Measurements from ENCODE around the gene PSIP1.
A peak's percentile ranks its signal among the peaks of the same experiment; 100 is the strongest.
"Not testable (repeated sequence)": the region's sequence is repeated elsewhere in the genome, so short reads cannot be mapped to it uniquely, and the experiment has no call there.

Gene PSIP1

DNA sequence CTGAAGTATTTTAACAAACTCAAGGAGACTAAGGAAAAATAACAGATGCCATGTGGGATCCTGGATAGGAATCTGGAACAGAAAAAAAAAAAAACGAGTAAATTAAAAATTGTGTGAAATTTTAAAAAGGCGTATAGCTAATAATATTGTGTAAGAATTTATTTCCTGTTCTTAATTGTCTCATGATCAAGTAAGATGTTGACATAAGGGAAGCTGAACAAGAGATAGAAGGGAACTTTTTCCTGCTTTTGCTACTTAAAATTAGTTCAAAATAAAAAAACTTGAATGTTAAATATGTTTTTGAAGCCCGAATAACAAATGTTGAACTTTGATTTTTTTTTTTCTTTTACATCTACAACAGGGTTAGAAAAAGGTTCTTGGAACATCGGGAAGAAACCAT is 77.6 kb downstream of the PSIP1 start:
- DNase-seq (ENCODE audit: low spot score): no peak

DNA sequence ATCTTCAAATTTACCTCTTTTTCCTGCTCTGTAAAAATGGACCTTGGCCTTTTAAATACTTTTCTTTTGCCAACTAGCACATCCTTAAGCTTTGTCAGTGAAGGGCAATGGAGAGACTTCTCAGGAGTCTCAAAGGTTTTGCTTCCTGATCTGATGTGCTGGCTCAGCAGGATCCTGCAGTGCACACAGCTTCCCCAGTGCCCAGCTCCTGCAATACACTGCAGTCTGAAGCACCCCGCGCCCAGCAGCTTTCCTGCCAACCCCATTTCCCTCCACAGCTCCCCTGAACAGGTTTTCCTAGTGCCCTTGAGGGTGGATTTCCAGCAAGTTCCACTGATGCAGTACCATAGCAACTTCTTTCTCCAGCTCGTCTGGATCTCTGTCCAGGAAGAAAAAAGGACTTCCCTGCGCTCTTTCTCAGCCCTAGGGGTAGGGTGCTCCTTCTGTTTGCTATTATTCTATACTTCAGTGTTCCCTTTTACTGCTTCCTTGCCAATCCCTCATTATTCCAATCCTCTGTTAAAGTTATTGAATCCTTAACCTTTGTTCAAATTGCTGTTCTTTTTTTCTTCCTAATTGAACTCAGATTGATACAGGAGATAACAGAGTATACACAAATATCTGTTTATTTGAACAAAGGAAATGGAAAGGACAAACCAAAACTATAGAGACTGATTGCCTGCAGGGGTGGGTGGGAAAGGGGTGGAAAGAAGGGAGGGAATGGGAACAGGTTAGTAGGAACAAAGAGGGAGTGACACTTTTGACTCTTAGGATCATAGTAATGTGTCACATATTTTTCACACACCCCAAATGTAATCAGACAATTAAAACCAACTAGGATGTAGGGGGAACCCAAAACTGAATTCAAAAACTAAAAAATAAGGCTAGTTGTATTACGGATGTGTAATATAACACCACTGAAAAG is 79.6 kb downstream of the PSIP1 start:
- no peak for DNase-seq (ENCODE audit: low spot score)

DNA sequence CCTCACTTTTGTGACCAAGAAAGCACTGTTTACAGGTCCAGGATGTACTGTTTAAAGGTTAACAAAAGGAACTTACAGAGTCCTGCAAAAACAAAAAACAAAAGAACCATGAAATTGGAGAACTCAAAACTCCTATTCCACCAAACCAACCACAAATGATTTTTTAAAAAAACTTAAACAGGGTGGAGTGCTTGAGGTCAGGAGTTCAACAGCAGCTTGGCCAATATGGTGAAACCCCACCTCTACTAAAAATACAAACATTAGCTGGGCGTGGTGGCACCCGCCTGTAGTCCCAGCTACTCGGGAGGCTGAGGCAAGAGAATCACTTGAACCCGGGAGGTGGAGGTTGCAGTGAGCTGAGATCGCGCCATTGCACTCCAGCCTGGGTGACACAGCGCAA is 83.1 kb downstream of the PSIP1 start:
- not testable (repeated sequence) for DNase-seq (ENCODE audit: low spot score)

DNA sequence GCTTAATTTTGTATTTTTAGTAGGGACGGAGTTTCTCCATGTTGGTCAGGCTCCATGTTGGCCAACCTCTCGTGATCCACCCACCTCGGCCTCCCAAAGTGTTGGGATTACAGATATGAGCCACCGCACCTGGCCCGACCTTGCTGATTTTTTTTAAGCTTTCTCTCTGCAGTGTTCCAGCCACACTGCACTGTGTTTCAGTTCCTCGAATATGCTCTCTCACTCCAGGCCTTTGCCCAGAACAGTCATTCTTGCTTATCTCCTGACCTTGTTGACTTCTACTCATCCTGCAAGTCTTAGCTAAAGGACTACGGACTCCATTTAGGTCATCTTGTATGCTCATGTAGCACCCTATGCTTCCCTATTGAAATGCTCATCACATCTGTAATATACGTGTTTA is 84.8 kb downstream of the PSIP1 start:
- DNase-seq (ENCODE audit: low spot score): no peak

DNA sequence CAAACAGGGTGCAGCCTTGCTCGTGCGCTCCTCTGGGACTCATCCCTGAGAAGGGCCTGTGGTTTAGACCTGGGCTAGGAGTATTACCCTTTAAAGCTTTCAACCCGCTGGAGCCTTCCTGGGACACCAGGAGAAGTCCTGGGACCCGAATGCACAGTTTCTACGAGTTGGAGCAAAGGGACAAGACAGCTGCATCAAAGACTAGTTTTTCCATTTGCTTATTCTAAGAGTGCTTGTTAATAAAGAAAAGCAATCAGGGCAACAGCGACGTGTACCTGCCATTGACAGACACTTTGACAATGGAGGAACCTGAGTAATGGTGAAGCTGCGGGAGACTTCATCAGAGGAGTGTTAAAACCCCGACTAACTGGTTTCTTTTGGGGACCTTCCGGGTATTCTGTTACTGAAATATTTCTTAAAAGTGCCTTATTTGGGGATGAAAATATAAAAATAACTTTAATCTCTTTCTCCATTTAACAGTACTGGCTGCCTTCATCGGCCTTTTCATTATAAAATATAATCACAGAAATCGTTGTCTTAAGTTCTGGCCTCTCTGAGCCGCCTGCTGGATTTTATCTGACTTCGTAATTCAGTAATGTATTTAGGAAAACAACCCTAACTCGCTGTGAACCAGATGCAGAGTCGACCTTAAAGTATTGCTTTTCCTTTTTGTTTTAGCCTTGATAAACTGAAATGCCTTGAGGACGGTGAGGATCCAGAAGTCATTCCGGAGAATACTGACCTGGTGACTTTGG is 87.4 kb downstream of the PSIP1 start:
- no peak for DNase-seq (ENCODE audit: low spot score)

DNA sequence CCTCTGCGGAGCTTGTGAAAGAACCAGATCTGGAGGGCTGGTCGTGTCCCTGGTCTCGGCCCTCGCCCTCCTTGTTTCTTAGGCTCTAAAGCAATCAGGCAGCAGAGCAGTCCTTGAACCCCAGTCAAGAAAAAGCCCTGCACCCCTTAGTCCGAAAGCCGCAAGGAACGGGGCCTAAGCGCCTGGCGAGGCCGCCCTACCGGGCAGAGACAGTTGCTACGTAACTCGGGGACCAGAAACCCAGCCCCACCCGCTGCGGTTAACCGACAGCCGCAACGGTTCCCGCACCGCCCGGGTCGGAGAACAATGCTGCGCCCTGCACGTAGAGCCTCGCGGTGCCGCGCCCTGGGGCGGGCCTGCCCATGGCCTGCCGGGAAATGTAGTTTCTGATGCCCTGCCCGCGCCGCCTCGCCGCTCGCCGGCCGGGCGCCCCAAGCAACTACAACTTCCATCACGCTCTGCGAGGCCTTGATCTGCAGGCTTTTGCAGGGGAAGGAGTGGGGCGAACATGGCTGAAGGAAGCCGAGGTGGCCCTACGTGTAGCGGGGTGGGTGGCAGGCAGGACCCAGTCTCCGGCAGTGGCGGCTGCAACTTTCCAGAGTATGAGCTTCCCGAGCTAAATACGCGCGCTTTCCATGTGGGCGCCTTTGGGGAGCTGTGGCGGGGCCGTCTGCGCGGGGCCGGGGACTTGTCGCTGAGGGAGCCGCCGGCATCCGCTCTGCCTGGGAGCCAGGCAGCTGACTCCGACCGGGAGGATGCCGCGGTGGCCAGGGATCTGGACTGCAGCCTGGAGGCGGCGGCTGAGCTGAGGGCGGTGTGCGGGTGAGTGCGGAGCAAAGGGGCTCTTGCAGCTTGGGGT is 88.2 kb downstream of the PSIP1 start, which contains the start of gene SNAPC3:
Gene SNAPC3 (plus strand): TSS at position 505 of the 859 bp plus-strand sequence. CDS start 4 bp downstream, at position 509.
- DNase-seq (ENCODE audit: low spot score): peak; percentile 97

DNA sequence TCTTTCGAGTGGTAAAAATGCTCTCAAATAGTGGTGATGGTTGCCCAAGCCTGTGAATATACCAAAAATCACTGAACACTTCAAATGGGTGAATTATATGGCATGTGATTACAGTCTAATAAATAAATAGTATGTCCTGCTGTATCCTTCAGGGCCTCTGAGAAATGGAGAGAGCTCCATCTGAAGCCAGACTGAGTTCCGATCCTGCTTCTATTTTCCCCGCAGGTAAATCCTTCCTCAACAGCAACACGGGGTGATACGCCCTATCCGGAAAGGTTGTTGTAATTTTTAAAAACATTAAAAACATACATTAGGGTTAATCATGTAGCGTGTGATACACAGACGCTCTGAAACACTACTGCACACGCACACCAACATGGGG is 88.8 kb downstream of the PSIP1 start:
- no peak for DNase-seq (ENCODE audit: low spot score)

DNA sequence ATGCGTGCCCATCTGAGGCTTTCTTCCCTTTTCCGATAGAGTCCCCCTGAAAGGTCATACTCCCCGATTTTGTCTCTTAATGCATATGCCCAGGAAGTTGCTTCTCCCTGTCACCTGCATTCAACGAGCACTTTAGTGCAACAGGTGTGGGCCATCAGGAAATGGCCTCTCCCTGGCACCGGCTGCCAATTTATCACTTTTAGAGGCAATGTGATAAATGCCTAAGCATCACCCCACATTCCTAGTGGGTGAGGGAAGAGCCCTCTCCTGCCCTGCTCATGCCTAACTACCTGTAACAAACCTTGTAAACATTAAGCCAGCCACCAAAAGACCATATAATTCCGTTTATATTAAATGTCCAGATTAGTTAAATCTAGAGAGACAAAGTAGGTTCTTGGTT is 89.2 kb downstream of the PSIP1 start:
- no peak for DNase-seq (ENCODE audit: low spot score)

DNA sequence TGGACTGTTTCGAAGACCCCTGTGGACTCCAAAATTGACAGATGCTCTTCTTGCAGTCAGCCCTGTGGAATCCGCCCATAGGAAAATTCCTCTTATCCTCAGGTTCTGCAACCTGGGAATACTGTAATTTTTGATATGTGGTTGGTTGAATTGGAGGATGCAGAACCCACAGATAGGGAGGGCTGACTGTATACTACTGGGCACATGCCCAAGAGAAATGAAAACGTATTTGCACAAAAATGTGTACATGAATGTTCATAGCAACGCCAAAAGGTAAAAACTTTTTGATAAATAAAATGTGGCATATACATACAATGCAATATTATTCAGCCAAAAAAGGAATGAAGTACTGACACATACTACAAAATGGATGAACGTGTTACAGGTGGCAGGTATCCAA is 90.0 kb downstream of the PSIP1 start:
- DNase-seq (ENCODE audit: low spot score): no peak

DNA sequence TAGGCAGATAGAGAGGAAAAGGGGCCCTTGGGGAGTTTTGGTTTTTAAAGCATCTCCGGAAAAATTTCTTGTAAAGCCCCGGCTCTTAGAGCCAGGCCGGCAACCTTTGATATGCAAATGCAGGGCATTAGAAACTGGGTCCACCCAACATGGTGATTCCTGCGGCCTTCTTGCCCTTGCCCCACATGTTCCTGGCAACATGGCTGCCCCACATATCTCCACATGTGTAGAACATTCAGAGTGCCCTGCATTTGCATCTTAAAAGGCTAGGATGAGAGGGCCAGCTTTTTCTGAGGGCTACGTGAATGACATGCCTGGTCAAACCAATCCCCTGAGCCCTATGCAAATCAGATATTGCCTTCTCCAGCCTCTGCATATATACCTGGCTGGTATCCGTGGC is 93.1 kb downstream of the PSIP1 start:
- DNase-seq (ENCODE audit: low spot score): no peak

DNA sequence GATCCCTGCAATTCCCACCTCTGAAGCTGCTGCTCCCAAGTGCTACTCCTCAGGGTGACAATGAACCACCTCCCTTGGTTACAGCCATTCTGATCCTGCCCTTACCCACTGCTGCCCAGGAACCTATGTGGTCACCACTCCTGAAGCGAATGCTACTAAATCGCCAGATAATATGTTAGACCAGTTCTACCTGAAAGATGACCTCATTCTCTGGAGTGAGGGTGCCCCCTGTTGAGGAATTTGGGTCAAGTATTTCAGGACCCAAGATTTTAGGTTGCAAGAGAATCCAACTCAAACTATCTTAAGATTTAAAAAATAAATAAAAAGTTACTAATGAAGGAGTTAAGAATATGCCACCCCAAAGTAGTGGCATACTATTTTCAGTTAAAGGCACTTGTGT is 93.9 kb downstream of the PSIP1 start:
- no peak for DNase-seq (ENCODE audit: low spot score)
